HG03520 (cell line): Measurements from ENCODE around the gene TMEM183A.

Source experiments
- ATAC-seq: cut with Tn5 transposase; IDR thresholded peaks from one replicate; pipeline ENCODE4 v1.9.1; 2021; ENCODE audit warnings: mild to moderate bottlenecking, moderate library complexity; ENCODE audit not compliant: unreplicated experiment

The TMEM183A gene, protein sequence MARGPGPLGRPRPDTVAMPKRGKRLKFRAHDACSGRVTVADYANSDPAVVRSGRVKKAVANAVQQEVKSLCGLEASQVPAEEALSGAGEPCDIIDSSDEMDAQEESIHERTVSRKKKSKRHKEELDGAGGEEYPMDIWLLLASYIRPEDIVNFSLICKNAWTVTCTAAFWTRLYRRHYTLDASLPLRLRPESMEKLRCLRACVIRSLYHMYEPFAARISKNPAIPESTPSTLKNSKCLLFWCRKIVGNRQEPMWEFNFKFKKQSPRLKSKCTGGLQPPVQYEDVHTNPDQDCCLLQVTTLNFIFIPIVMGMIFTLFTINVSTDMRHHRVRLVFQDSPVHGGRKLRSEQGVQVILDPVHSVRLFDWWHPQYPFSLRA

DNA sequence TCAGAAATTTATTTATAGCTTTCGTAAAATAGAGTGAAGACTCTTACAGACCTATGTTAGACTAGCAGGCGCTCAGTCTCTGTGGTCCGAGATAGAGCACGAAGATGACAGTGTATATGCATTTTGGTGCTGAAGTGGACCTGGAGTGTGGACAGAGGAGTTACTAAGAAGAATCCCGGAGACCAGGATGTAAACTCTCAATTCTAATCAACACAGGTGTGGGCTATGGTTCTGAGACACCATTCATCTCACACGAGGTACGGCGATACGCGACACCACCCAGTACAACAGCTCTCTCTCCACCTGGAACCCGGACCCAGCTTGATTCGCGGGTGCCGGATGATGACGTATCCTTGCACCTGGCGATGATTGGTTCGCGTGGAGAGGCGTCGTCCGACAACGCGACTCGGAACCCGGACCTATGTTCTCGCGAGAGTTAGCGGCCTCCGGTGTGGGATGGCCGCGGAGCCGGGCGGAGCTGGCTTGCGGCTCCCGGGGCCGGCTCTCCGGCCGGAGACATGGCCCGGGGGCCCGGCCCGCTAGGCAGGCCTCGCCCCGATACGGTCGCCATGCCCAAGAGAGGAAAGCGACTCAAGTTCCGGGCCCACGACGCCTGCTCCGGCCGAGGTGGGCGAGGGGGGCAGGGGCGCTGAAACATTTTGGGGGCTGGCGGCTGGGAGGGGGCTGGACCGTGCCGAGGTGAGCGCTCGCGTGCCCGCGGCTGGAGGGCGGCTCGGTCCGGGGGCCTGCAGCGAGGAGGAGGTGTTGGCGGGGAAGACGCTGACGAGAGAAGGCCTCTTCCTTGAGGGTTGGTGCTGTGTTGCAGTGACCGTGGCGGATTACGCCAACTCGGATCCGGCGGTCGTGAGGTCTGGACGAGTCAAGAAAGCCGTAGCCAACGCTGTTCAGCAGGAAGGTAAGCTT, at the start of gene TMEM183A:
Gene TMEM183A, plus strand, starts transcription at position 427 of the 924 bp plus-strand sequence. Its CDS starts 92 bp downstream, at position 519.
- ATAC-seq = peak; percentile 89

GRCh38 chr1:202957733-202958543, 49.2 kb upstream of the TMEM183A start, which contains the start of gene ADIPOR1:
Gene ADIPOR1, minus strand, starts transcription at chr1:202958312. Its CDS starts 7,242 bp downstream, at chr1:202951070.
- ATAC-seq = peak; percentile 95

GRCh38 chr1:202958544-202959275, 48.5 kb upstream of the TMEM183A start:
- ATAC-seq = no peak

- no peak for ATAC-seq
These were observed 47.9 kb upstream of the TMEM183A start for GRCh38 chr1:202959276-202959620.

DNA sequence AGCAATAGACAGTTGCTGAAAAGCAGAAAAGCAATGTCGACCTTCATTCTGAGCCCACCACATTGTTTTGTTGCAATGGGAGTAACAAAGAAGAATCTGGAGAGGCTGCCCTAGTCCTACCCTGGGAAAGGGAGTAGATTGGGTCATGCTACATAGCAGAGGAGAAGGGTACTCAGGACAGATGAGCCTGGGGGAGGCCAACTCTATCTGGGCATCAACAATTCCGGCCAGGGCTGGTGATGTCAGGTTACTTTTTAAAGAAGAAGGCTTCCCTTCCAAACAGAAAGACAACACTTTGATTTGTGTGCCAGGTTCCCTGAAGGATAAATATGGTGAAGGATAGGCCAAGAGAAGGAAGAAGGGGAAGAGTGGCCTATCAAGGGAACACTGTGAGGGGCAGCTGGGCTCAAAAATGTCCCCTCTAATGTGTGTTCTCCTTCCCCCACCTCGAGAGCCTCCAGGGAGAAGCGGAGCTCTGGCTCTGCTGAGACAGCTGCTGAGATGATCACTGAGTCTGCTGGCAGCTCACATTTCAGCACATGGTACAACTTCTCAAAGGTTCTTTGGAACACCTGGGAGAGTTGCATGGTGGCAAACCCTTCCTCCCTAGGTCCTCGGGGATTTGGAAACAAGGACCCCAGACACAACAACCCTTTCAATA, 45.8 kb upstream of the TMEM183A start:
- no peak for ATAC-seq

DNA sequence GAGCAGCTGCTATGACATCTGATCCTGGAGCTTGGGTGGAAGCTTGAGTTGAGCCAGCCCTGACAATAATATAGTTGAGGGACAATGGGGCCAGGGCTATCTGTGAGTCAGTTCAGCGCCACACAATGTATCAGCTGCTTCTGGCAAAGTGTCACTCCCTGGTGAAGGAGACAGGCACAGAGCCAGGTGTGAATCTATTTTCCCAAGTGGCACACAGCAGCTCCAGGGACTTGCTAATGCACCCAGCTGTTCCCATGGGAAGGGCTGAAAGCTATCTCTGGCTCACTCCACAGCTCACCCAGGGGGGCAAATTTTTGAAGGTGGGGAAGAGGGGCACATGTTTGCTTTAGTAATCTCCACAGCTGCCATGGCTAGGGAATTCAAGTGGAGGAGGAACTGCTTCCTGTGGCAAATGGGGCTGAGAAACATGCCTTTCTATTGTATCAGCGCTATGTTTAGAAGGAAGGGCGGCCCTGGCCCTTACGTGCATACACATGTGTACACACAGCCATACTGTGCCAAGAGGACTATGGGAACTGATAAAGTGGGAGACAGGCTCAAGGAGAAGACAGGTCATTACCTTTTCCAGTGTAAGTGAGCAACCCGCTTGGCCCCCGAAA, 42.3 kb upstream of the TMEM183A start:
- no peak for ATAC-seq

- no peak for ATAC-seq
These were observed 41.8 kb upstream of the TMEM183A start for GRCh38 chr1:202965422-202965821.

GRCh38 chr1:202966006-202966898, 40.9 kb upstream of the TMEM183A start:
- ATAC-seq = no peak

GRCh38 chr1:202967684-202968281, 39.4 kb upstream of the TMEM183A start:
- no peak for ATAC-seq

DNA sequence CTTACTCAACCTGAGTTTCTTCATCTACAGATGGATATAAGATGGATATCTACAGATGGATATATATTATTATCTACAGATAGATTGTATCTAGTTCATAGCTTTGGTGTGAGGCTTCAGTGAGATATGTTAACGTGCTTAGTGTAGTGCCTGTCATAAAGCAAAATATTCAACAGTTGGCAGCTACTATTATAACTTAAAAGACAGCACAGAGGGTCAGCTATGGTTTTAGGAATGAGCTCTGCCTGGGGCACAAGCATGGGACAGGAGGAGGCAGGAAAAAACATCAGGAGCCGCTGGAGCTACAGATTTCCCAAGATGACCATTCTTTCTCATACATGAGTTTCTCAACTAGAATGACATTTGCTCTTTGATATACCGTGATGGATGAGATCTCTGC, 38.8 kb upstream of the TMEM183A start:
- ATAC-seq = no peak

DNA sequence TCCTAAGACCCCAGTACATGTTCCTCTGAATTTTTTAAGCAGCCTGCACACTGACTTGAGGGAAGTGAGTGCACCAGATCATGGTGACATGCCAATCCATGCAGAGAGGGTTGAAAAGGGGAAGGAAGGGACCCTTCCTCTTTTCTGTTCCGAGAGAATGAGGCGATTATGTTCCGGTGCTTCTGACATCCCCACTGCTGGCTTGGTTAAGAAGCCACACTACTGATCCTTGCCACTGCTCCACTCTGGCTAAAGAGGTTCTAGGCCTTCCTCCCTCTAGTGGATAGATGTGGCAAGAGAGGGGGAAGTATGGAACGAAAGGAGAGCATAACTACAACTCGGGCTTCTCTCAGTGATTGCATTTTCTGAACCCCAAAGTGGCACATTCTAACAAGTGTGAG, 38.3 kb upstream of the TMEM183A start:
- ATAC-seq = peak; percentile 57

- ATAC-seq = no peak
These were observed 35.1 kb upstream of the TMEM183A start for GRCh38 chr1:202972046-202972445.

DNA sequence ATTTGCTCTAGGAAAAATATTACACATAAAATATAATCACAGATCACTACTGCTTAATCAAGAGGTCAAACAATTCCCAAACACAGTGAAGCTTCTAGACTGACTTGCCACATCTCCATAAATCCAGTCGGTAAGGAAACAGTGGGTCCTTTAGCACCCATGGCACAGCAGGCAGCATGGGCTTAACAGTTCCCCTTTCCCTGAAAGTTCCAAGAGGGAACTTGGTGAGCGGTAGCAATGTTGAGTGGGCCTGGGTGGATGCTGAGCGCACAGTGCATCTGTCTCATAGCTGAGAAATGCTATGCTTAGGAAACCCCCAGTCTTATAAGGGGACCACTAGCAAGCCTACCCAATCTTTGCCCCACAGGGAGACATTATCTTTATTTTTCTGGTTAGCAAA, 32.3 kb upstream of the TMEM183A start:
- no peak for ATAC-seq

DNA sequence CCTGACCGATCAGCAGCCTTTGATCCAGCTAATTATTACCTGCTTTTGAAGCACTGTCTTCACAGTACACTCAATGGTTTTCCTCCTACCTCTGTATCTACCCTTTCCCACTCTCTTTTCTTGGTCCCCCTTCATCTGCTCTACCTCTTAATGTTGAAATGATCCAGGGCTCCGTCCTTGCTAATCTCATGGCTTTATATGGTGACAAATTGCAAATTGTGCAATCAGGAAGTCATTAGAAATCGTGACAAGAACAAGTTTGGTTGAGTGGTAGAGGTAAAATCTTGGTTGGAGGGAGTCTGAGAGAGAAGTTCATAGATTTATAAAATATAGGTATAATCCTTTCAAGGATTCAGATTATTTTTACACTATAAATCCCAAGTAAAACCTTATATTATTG, 30.5 kb upstream of the TMEM183A start:
- ATAC-seq = no peak

GRCh38 chr1:202979459-202979858, 27.7 kb upstream of the TMEM183A start:
- ATAC-seq = no peak

DNA sequence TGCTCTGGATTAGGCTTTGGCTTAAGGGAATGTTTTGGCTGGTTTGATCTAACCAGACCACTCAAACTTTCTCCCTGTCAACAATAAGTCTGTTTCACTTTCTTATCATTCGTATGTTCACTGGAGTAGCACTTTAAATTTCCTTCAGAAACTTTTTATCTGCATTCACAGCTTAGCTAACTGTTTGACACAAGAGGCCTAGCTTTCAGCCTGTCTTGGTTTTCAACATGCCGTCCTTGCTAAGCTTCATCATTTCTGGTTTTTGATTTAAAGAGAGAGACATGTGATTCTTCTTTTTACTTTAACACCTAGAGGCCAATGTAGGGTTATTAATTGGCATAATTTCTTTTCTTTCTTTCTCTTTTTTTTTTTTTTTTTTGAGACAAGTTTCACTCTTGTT, 25.2 kb upstream of the TMEM183A start:
- no peak for ATAC-seq

DNA sequence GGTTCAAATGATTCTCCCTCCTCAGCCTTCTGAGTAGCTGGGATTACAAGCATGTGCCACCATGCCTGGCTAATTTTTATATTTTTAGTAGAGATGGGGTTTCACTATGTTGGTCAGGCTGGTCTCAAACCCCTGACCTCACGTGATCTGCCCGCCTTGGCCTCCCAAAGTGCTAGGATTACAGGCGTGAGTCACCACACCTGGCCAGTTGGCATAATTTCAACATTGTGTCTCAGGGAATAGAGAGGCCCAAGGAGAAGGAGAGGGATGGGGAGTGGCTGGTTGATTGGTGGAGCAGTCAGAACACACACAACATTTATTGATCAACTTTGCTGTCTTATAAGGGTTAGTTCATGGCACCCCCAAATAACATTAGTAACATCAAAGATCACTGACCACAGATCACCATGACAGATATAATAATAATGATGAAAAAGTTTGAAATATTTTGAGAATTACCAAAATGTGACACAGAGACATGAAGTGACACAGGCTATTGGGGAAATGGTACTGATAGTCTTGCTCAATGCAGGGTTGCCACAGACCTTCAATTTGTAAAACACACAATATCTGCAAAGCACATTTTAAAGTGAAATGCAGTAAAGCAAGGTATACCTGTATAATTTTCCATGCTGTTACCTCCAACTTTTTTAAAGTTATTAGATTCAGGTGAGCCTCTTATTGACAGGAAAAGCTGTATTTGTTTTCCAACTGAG, 24.3 kb upstream of the TMEM183A start:
- ATAC-seq = no peak
